Measurements from ENCODE around the gene MVD.

DNA sequence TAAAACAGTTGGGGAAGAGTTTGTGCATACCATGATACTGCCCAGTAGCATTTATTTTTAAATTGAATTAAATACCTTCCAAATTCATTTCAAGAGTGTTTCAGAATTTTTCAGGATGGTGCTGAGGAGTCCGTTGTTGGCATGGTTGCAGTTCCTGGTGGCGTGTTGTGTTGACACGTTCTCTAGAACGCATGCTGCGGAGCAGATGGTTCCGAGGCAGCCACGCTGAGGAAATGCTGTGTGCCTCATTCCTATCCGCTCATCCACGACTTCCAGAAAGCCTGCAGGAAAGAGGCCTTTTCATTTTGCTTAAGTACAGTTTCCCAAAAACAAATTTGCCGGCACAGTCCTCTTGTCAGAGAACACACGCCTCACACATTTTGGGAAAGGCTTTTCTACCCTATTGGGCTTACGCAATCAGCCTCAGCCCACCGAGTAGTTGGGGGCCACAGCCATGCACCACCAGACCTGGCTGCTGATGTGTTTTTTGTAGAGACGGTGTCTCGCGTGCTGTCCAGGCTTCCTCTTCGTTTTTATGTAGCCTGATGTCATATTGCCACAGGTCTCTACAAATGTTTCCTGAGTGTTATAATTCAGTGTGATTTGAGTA, 56.6 kb downstream of the MVD start:
- TF ChIP-seq, protein P1, sequence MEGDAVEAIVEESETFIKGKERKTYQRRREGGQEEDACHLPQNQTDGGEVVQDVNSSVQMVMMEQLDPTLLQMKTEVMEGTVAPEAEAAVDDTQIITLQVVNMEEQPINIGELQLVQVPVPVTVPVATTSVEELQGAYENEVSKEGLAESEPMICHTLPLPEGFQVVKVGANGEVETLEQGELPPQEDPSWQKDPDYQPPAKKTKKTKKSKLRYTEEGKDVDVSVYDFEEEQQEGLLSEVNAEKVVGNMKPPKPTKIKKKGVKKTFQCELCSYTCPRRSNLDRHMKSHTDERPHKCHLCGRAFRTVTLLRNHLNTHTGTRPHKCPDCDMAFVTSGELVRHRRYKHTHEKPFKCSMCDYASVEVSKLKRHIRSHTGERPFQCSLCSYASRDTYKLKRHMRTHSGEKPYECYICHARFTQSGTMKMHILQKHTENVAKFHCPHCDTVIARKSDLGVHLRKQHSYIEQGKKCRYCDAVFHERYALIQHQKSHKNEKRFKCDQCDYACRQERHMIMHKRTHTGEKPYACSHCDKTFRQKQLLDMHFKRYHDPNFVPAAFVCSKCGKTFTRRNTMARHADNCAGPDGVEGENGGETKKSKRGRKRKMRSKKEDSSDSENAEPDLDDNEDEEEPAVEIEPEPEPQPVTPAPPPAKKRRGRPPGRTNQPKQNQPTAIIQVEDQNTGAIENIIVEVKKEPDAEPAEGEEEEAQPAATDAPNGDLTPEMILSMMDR (IDR thresholded peaks at IDR 0.05): no peak
- no peak for TF ChIP-seq ZFX (IDR thresholded peaks at IDR 0.05; ENCODE audit: borderline replicate concordance)
